ENCODE data around the gene ESPNL.

DNA sequence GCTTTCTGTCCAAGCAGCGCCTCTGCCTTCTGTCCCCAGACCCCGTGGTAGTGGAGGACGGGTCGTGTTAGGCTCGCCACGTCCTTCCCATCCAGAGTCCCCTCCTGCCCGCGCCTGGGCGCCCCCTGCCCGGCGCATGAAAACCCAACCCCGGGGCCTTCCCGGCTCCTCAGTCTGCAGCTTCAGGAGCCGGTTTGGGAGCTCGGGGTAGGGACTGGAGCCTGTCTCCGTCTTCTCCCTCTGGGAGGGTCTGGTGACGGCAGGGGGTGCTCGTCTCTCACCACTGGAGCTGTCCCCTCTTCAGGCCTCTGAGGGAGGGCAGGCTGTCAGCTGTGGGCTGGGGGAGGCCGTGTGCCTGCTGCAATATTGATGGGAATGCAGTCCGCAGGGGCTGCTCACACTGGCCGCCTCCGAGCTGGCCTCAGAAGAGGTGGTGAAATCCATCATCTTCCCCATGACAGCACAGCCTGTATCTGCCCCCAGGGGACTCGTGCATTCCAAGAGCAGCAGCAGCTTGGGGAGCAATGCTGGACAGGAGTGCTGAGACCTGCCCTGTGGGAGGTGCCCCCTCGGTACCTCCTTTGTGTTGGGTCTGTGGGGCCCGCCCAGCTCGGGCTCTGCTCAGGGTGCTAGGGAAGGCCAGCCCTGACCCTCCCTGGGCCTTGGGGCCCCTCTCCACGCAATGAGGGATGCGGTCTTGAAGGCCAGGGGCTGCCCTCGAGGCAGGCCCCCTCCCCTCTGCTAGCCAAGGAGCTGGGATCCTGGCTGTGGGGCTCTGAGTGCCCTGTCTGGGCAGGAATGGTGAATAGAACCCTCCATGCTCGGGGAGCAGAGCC, 20.5 kb downstream of the ESPNL start:
- TF ChIP-seq EZH2phosphoT487 (IDR thresholded peaks at IDR 0.05; ENCODE audit: borderline replicate concordance, low read length) = no peak
- no peak for TF ChIP-seq CTCF (IDR thresholded peaks at IDR 0.05; ENCODE audit: low read depth, low read length, poor library complexity, severe bottlenecking)

All from DOHH2 (cell line).